Measurements from ENCODE around the gene SYNGR3. TPM values are rescaled to one million over a fixed set of nuclear protein-coding genes. Genes with fewer than 3 reads are reported as not detected.

SYNGR3 gene
- total and polyA plus RNA-seq, 11 donors: 0.19 to 2.7 (median 0.86) TPM

GRCh38 chr16:2040787-2041522 is 51.2 kb downstream of the SYNGR3 start:
- no peak for ATAC-seq
- H3K4me1 ChIP-seq: peaks cover 12 to 99% (median 81%) of the 10 kb centered on the region in 12 donors
- intact Hi-C loops (cut with DNase I): no loop called here

GRCh38 chr16:2042171-2042985 is 52.6 kb downstream of the SYNGR3 start:
- peak overlapping the region in 10 of 12 donors; percentile 50 to 97 (median 93) for H3K27ac ChIP-seq
- DNase-seq (peak in 4 of 5 donors; percentile 75 to 88 (median 85)), ATAC-seq (peak; percentile 55 to 69 (median 62))
- peaks cover 0 to 20% (median 8%) of the 10 kb centered on the region in 9 donors for H3K36me3 ChIP-seq
- 36 to 42% (median 38%) methylated on average over 8 to 22 of the region's 22 CpGs for WGBS, 4 donors
- no peaks in the 10 kb centered on the region for H3K9me3 ChIP-seq
- no peaks in the 10 kb centered on the region for H3K27me3 ChIP-seq
- intact Hi-C loops (cut with DNase I): no loop called here
- TF ChIP-seq, protein P1, sequence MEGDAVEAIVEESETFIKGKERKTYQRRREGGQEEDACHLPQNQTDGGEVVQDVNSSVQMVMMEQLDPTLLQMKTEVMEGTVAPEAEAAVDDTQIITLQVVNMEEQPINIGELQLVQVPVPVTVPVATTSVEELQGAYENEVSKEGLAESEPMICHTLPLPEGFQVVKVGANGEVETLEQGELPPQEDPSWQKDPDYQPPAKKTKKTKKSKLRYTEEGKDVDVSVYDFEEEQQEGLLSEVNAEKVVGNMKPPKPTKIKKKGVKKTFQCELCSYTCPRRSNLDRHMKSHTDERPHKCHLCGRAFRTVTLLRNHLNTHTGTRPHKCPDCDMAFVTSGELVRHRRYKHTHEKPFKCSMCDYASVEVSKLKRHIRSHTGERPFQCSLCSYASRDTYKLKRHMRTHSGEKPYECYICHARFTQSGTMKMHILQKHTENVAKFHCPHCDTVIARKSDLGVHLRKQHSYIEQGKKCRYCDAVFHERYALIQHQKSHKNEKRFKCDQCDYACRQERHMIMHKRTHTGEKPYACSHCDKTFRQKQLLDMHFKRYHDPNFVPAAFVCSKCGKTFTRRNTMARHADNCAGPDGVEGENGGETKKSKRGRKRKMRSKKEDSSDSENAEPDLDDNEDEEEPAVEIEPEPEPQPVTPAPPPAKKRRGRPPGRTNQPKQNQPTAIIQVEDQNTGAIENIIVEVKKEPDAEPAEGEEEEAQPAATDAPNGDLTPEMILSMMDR (IDR thresholded peaks at IDR 0.05): no peak
- TF ChIP-seq POLR2A (IDR thresholded peaks at IDR 0.05): no peak
- peak overlapping the region in 1 of 12 donors; percentile 6 for H3K4me3 ChIP-seq
- peaks cover 15 to 99% (median 82%) of the 10 kb centered on the region in 12 donors for H3K4me1 ChIP-seq

More at GRCh38 chr16:2040787-2041522, 51.2 kb downstream of the SYNGR3 start:
- TF ChIP-seq, protein P1 (IDR thresholded peaks at IDR 0.05): no peak
- no peaks in the 10 kb centered on the region for H3K27me3 ChIP-seq
- DNase-seq: no peak
- no peak overlapping the region for H3K4me3 ChIP-seq
- 55 to 68% (median 66%) methylated on average over 16 to 20 of the region's 20 CpGs for WGBS, 4 donors
- H3K27ac ChIP-seq: peak overlapping the region in 11 of 12 donors; percentile 46 to 97 (median 94)
- no peaks in the 10 kb centered on the region for H3K9me3 ChIP-seq
- peaks cover 2 to 35% (median 19%) of the 10 kb centered on the region in 9 donors for H3K36me3 ChIP-seq

DNA sequence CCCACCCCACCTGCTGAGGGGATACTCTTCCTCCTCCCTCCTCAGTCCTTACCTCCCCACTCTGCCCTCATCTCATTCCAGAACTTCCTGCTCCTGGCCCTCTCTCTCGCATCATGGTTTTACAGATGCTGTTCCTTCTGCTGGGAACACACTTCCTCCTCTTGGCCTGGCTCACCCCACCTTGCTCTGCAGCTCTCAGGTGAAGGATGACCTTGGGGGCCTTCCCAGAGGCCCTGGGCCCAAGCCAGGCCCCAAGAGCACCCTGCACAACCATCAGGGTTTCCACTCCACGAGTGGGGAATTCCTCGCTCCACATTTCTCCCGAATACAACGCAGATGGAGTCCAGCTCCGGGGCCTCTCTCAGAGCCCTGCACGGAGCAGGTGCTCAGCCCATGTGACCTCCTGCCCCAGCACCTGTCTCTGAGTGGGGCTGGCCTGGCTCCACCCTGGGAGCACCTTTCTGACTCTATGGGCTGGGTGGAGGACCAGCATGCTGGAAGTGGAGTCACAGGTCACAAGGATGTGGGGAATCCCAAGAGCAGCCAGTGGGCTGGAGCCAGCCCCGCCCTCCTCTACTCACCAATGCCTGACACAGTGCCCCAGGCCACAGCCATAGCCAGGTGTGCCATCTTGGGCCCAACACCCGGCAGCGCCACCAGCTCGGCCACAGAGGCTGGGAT is 53.4 kb downstream of the SYNGR3 start:
- H3K27me3 ChIP-seq: no peaks in the 10 kb centered on the region
- no peaks in the 10 kb centered on the region for H3K9me3 ChIP-seq
- no peak for TF ChIP-seq POLR2A (IDR thresholded peaks at IDR 0.05)
- TF ChIP-seq, protein P1 (IDR thresholded peaks at IDR 0.05): no peak
- DNase-seq (no peak), ATAC-seq (no peak)
- intact Hi-C loops (cut with DNase I): no loop called here
- peaks cover 0 to 14% (median 4%) of the 10 kb centered on the region in 9 donors for H3K36me3 ChIP-seq
- H3K4me3 ChIP-seq: peak overlapping the region in 4 of 12 donors; percentile 1 to 24 (median 12)
- WGBS, 4 donors: 67 to 78% (median 73%) methylated on average over 7 to 11 of the region's 11 CpGs
- peak overlapping the region in 11 of 12 donors; percentile 37 to 92 (median 72) for H3K27ac ChIP-seq
- H3K4me1 ChIP-seq: peaks cover 14 to 94% (median 78%) of the 10 kb centered on the region in 12 donors

Other genes with a start within 250 kb of the SYNGR3 start
Only the 30 nearest of the 32 such genes appear.
- gene NME3, start 218.4 kb upstream of the SYNGR3 start, total RNA-seq: 10 to 100 TPM; 24.4 to 68.3 (median 31.3) TPM
- 10 to 100 TPM; 27.4 to 86.4 TPM for gene NME3, start 218.4 kb upstream of the SYNGR3 start, polyA plus RNA-seq
- 10 to 100 TPM in 2 of 9 donors, 1 to 10 TPM in 7; 3.4 to 12.9 (median 6.0) TPM for gene EME2, start 217.2 kb upstream of the SYNGR3 start, total RNA-seq
- gene EME2, start 217.2 kb upstream of the SYNGR3 start, polyA plus RNA-seq: 1 to 10 TPM; 3.6 to 7.8 TPM
- gene MRPS34, start 216.8 kb upstream of the SYNGR3 start, total RNA-seq: 100 to 1,000 TPM in 2 of 9 donors, 10 to 100 TPM in 7; 58.0 to 123 (median 79.3) TPM
- gene MRPS34, start 216.8 kb upstream of the SYNGR3 start, polyA plus RNA-seq: 100 to 1,000 TPM; 117 to 118 TPM
- 100 to 1,000 TPM in 1 of 9 donors, 10 to 100 TPM in 8; 25.8 to 100 (median 31.8) TPM for gene SPSB3, start 207.4 kb upstream of the SYNGR3 start, total RNA-seq
- 10 to 100 TPM; 44.5 to 52.0 TPM for gene SPSB3, start 207.4 kb upstream of the SYNGR3 start, polyA plus RNA-seq
- gene NUBP2, start 207.0 kb upstream of the SYNGR3 start, total RNA-seq: 10 to 100 TPM; 26.7 to 81.9 (median 30.1) TPM
- 10 to 100 TPM; 41.2 to 63.1 TPM for gene NUBP2, start 207.0 kb upstream of the SYNGR3 start, polyA plus RNA-seq
- under 1 TPM in 2 of 9 donors, not detected in 7; 0.12 to 0.38 TPM for gene IGFALS, start 196.3 kb upstream of the SYNGR3 start, total RNA-seq
- under 1 TPM in 1 of 2 donors, not detected in 1; 0.23 TPM for gene IGFALS, start 196.3 kb upstream of the SYNGR3 start, polyA plus RNA-seq
- gene HAGH, start 163.1 kb upstream of the SYNGR3 start, total RNA-seq: 100 to 1,000 TPM; 111 to 358 (median 165) TPM
- 100 to 1,000 TPM; 155 to 226 TPM for gene HAGH, start 163.1 kb upstream of the SYNGR3 start, polyA plus RNA-seq
- gene FAHD1, start 162.8 kb upstream of the SYNGR3 start, total RNA-seq: 10 to 100 TPM; 19.2 to 83.8 (median 28.4) TPM
- 10 to 100 TPM; 46.8 to 47.4 TPM for gene FAHD1, start 162.8 kb upstream of the SYNGR3 start, polyA plus RNA-seq
- gene MEIOB, start 117.8 kb upstream of the SYNGR3 start, total RNA-seq: not detected
- not detected for gene MEIOB, start 117.8 kb upstream of the SYNGR3 start, polyA plus RNA-seq
- gene HS3ST6, start 71.6 kb upstream of the SYNGR3 start, total RNA-seq: not detected
- not detected for gene HS3ST6, start 71.6 kb upstream of the SYNGR3 start, polyA plus RNA-seq
- gene MSRB1, start 46.8 kb upstream of the SYNGR3 start, total RNA-seq: 10 to 100 TPM; 12.4 to 49.2 (median 31.1) TPM
- 10 to 100 TPM; 48.4 to 70.2 TPM for gene MSRB1, start 46.8 kb upstream of the SYNGR3 start, polyA plus RNA-seq
- gene RPL3L, start 35.3 kb upstream of the SYNGR3 start, total RNA-seq: 100 to 1,000 TPM; 117 to 279 (median 216) TPM
- gene RPL3L, start 35.3 kb upstream of the SYNGR3 start, polyA plus RNA-seq: 100 to 1,000 TPM in 1 of 2 donors, 10 to 100 TPM in 1; 86.5 to 180 TPM
- gene NDUFB10, start 30.4 kb upstream of the SYNGR3 start, total RNA-seq: 1,000 to 10,000 TPM in 2 of 9 donors, 100 to 1,000 TPM in 7; 316 to 1,519 (median 542) TPM
- gene NDUFB10, start 30.4 kb upstream of the SYNGR3 start, polyA plus RNA-seq: 1,000 to 10,000 TPM in 1 of 2 donors, 100 to 1,000 TPM in 1; 732 to 1,618 TPM
- 1,000 to 10,000 TPM in 4 of 9 donors, 100 to 1,000 TPM in 5; 673 to 1,554 (median 968) TPM for gene RPS2, start 25.1 kb upstream of the SYNGR3 start, total RNA-seq
- 1,000 to 10,000 TPM; 1,419 to 2,484 TPM for gene RPS2, start 25.1 kb upstream of the SYNGR3 start, polyA plus RNA-seq
- gene RNF151, start 23.1 kb upstream of the SYNGR3 start, total RNA-seq: not detected
- gene RNF151, start 23.1 kb upstream of the SYNGR3 start, polyA plus RNA-seq: not detected
- gene TBL3, start 17.9 kb upstream of the SYNGR3 start, total RNA-seq: 10 to 100 TPM; 19.3 to 68.7 (median 21.5) TPM
- 10 to 100 TPM; 57.9 to 59.5 TPM for gene TBL3, start 17.9 kb upstream of the SYNGR3 start, polyA plus RNA-seq
- not detected for gene NOXO1, start 8.5 kb upstream of the SYNGR3 start, total RNA-seq
- gene NOXO1, start 8.5 kb upstream of the SYNGR3 start, polyA plus RNA-seq: under 1 TPM; 0.06 to 0.15 TPM
- 10 to 100 TPM; 18.0 to 29.9 (median 23.5) TPM for gene GFER, start 5.8 kb upstream of the SYNGR3 start, total RNA-seq
- 10 to 100 TPM; 36.6 to 51.1 TPM for gene GFER, start 5.8 kb upstream of the SYNGR3 start, polyA plus RNA-seq
- 10 to 100 TPM; 10.9 to 47.4 (median 17.0) TPM for gene ZNF598, start 19.9 kb downstream of the SYNGR3 start, total RNA-seq
- gene ZNF598, start 19.9 kb downstream of the SYNGR3 start, polyA plus RNA-seq: 10 to 100 TPM in 1 of 2 donors, 1 to 10 TPM in 1; 9.4 to 33.8 TPM
- under 1 TPM in 1 of 9 donors, not detected in 8; 0.69 TPM for gene NPW, start 29.8 kb downstream of the SYNGR3 start, total RNA-seq
- gene NPW, start 29.8 kb downstream of the SYNGR3 start, polyA plus RNA-seq: under 1 TPM in 1 of 2 donors, not detected in 1; 0.19 TPM
- gene NHERF2, start 36.9 kb downstream of the SYNGR3 start, total RNA-seq: 100 to 1,000 TPM; 124 to 496 (median 227) TPM
- gene NHERF2, start 36.9 kb downstream of the SYNGR3 start, polyA plus RNA-seq: 100 to 1,000 TPM; 213 to 396 TPM
- gene NTHL1, start 57.9 kb downstream of the SYNGR3 start, total RNA-seq: 10 to 100 TPM in 7 of 9 donors, 1 to 10 TPM in 2; 9.0 to 25.0 (median 11.7) TPM
- 10 to 100 TPM; 13.1 to 32.3 TPM for gene NTHL1, start 57.9 kb downstream of the SYNGR3 start, polyA plus RNA-seq
- gene TSC2, start 58.0 kb downstream of the SYNGR3 start, total RNA-seq: 10 to 100 TPM; 48.4 to 94.5 (median 70.4) TPM
- 10 to 100 TPM; 33.3 to 44.8 TPM for gene TSC2, start 58.0 kb downstream of the SYNGR3 start, polyA plus RNA-seq
- gene PKD1, start 145.9 kb downstream of the SYNGR3 start, total RNA-seq: 100 to 1,000 TPM in 6 of 9 donors, 10 to 100 TPM in 3; 64.9 to 441 (median 110) TPM
- 100 to 1,000 TPM in 1 of 2 donors, 10 to 100 TPM in 1; 90.6 to 105 TPM for gene PKD1, start 145.9 kb downstream of the SYNGR3 start, polyA plus RNA-seq
- 1 to 10 TPM in 4 of 9 donors, under 1 TPM in 5; 0.36 to 5.0 (median 0.75) TPM for gene RAB26, start 158.7 kb downstream of the SYNGR3 start, total RNA-seq
- 1 to 10 TPM in 1 of 2 donors, under 1 TPM in 1; 0.28 to 3.3 TPM for gene RAB26, start 158.7 kb downstream of the SYNGR3 start, polyA plus RNA-seq
- 10 to 100 TPM; 20.2 to 40.2 (median 27.0) TPM for gene TRAF7, start 165.8 kb downstream of the SYNGR3 start, total RNA-seq
- 10 to 100 TPM; 12.2 to 39.5 TPM for gene TRAF7, start 165.8 kb downstream of the SYNGR3 start, polyA plus RNA-seq
- gene CASKIN1, start 206.6 kb downstream of the SYNGR3 start, total RNA-seq: 1 to 10 TPM in 8 of 9 donors, under 1 TPM in 1; 0.77 to 7.0 (median 2.1) TPM
- 1 to 10 TPM in 1 of 2 donors, under 1 TPM in 1; 0.37 to 4.0 TPM for gene CASKIN1, start 206.6 kb downstream of the SYNGR3 start, polyA plus RNA-seq
- 10 to 100 TPM; 19.8 to 49.0 (median 22.8) TPM for gene MLST8, start 215.5 kb downstream of the SYNGR3 start, total RNA-seq
- gene MLST8, start 215.5 kb downstream of the SYNGR3 start, polyA plus RNA-seq: 10 to 100 TPM; 28.5 to 42.3 TPM
- gene BRICD5, start 220.9 kb downstream of the SYNGR3 start, total RNA-seq: 10 to 100 TPM in 2 of 9 donors, 1 to 10 TPM in 7; 1.7 to 11.7 (median 5.5) TPM
- gene BRICD5, start 220.9 kb downstream of the SYNGR3 start, polyA plus RNA-seq: 1 to 10 TPM; 3.8 to 7.6 TPM
- 10 to 100 TPM; 19.6 to 44.0 (median 33.8) TPM for gene PGP, start 224.9 kb downstream of the SYNGR3 start, total RNA-seq
- gene PGP, start 224.9 kb downstream of the SYNGR3 start, polyA plus RNA-seq: 10 to 100 TPM; 24.6 to 31.7 TPM